GM19023 (cell line): ENCODE measurements around the gene HSPB6.

ENCODE experiments used
- ATAC-seq: cut with Tn5 transposase; IDR thresholded peaks from one replicate; pipeline ENCODE4 v1.9.1; 2021; ENCODE audit warnings: mild to moderate bottlenecking, moderate library complexity; ENCODE audit not compliant: unreplicated experiment

The HSPB6 gene

DNA sequence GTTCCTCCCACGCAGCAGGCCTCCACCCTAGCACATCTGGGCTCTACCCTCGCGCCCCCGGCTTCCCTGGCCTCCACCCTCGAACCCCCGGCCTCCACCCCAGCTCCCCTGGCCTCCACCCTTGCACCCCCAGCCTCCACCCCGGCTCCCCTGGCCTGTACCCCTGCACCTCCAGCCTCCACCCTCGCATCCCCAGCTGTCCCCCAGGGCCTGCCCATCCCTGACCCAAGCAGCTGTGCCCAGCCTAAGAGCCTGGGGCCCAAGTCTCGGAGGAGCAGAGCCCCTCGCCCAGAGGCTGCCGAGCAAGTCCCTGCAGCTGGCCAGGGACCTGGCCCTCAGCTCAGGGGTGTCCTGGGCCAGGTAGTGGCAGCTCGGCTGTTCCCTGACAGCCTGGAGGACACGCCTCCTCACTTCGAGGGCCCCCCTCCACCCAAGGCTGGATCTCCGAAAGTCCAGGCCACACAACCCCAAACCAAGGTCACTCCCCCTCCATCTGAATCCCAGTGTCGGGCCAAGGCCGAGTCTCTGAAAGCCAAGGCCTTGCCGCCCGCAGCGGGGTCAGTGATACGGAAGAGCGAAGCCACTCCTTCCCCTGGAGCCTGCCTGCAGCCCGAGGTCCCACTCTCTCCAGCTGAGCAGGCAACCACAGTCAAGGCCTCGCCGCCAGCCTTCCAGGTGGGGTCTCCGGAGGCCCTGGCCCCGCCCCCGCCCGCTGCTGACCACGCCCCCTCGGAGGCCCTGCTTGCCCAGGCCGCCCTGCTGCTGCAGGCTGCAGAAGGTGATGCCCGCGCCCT lies 10.7 kb upstream of the HSPB6 start:
- no peak for ATAC-seq

DNA sequence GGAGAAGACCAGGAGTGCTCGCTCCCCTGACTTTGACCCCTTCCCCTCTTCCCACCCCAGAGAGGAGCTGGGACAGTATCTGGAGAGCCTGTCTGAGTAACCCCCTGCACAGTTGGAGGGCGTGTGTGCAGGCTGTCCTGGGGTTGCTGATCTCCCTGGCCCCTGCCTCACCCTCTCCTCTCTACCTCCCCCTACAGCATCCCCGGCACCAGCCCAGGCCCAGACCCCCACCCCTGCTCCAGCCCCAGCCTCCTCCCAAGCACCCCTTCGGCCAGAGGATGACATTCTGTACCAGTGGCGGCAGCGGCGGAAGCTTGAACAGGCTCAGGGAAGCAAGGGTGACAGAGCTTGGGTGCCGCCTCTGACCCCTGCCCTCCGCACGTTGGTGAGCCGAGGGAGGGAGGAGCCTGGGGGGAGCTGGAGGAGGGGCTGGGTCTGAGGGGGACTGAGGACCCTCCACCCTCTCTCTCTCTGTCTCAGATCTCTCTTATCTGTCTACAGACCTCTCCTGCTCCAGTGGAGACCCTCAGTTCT lies 9.8 kb upstream of the HSPB6 start:
- no peak for ATAC-seq

- ATAC-seq: no peak
Observed at GRCh38 chr19:35764432-35765315, 7.8 kb upstream of the HSPB6 start.

DNA sequence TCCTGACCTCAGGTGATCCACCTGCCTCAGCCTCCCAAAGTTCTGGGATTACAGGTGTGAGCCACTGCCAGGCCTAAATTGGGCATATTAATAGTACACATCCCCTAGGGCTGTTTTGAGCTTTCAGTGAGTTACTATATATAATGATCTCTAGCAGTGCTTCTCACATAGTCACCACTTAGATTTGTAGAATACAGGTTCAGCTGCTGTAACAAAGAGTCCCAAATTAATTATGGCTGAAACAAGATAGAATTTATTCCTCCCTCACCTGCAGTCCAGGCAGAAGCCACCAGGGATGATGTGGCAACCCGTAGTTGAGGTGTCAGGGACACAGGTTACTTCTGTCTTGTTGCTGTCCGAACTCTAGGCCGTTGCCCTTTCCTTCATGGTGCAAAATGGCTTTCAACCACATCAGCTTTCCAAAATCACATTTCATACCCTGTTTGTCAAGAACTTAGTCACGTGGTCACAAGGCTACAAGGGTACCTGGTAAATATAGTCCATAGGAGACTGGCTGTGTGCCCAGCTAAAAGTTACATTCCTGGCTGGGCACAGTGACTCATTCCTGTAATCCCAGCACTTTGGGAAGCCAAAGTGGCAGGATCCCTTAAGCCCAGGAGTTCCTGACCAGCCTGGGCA lies 4.0 kb upstream of the HSPB6 start:
- ATAC-seq: no peak

- ATAC-seq: no peak
Observed at GRCh38 chr19:35759697-35760096, 2.9 kb upstream of the HSPB6 start.

GRCh38 chr19:35757749-35758608 lies 1.1 kb upstream of the HSPB6 start, which contains the start of gene PROSER3:
TSS of gene PROSER3 (plus strand) at chr19:35758176. CDS start at chr19:35758216, 40 bp downstream.
- peak; percentile 96 for ATAC-seq

- ATAC-seq: no peak
Observed at GRCh38 chr19:35757231-35757748, 461 bp upstream of the HSPB6 start.

GRCh38 chr19:35755550-35756376 lies 1.1 kb downstream of the HSPB6 start:
- no peak for ATAC-seq

DNA sequence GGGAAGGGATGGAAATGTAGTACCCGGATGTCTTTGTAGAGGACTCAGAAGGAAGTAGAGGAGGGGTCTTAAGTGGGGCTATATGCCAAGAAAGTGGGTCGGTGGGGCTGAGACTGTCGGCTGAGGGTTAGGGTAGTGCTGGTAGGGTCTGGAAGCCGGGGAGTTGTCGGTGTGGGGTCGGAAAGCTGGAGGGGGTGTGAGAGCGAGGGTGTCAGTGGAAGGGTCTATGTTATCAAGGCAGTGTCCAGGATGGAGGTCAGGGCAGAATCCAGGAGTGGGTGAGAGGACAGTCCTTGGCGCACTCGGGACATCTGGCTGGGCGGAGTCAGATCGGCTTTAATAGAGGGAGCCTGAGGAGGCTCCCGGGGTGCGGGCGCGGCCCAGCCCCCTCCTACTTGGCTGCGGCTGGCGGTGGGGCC lies 1.7 kb downstream of the HSPB6 start:
- no peak for ATAC-seq

DNA sequence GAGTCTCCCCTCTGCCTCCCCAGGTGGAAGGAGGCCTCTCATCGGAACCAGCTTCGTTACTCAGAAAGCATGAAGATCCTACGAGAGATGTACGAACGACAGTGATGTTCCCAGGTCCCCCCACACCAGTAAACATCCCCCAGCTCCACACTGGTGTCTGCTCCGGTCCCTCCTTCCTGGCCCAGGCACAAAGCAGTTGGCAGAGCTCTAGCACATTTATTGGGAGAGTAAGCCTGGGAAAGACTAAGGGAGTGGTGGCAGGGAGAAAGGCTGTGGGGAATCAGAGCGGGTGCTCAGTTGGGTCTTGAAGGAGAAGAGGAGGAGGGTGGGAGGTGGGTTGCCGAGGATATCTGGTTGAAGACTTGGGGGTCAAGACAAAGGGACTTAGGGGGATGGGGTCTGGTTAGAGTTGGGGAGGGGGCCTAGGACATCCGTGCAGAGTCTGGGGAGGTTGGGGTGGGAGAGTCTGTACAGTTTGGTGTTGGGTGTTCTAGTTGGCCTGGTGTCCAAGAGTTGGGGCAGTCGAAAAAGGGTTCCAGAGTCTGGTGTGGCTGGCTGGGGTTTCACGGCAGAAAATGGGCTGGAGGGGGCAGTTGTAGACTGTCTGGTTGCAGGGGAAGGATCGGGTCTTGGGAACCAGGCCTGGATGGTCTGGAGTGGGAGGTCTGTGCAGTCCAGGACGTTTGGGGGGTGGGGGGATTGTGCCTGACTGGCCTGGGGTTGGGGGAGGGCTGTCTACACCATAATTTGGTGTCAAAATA lies 2.3 kb downstream of the HSPB6 start:
- ATAC-seq: no peak

GRCh38 chr19:35753634-35754369 lies 3.0 kb downstream of the HSPB6 start:
- ATAC-seq: no peak

DNA sequence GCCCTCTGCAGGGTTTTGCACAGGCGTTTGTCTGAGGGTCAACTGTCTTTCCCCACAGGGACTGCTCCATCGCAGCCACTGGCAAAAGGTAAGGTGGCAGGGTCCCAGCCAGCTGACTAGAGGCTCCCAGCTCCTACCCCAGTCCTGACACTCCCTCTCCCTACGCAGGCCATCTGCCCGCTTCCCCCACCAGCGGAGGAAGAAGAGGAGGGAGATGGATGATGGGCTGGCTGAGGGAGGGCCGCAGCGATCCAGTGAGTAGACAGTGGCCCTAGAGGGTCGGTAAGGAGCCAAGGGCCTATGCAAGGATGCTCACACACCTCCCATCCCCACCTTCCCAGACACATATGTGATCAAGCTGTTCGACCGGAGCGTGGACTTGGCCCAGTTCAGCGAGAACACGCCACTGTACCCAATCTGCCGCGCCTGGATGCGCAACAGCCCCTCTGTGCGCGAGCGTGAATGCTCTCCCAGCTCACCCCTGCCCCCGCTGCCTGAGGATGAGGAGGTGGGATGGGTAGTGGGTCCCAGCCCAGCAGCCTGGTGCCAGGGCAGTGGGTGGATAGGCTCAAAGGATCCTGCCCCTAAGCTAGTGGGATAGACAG lies 4.0 kb downstream of the HSPB6 start:
- ATAC-seq: no peak

- ATAC-seq: no peak
Observed at GRCh38 chr19:35751839-35752745, 4.7 kb downstream of the HSPB6 start.

- ATAC-seq: no peak
Observed at GRCh38 chr19:35750167-35750566, 6.7 kb downstream of the HSPB6 start.

DNA sequence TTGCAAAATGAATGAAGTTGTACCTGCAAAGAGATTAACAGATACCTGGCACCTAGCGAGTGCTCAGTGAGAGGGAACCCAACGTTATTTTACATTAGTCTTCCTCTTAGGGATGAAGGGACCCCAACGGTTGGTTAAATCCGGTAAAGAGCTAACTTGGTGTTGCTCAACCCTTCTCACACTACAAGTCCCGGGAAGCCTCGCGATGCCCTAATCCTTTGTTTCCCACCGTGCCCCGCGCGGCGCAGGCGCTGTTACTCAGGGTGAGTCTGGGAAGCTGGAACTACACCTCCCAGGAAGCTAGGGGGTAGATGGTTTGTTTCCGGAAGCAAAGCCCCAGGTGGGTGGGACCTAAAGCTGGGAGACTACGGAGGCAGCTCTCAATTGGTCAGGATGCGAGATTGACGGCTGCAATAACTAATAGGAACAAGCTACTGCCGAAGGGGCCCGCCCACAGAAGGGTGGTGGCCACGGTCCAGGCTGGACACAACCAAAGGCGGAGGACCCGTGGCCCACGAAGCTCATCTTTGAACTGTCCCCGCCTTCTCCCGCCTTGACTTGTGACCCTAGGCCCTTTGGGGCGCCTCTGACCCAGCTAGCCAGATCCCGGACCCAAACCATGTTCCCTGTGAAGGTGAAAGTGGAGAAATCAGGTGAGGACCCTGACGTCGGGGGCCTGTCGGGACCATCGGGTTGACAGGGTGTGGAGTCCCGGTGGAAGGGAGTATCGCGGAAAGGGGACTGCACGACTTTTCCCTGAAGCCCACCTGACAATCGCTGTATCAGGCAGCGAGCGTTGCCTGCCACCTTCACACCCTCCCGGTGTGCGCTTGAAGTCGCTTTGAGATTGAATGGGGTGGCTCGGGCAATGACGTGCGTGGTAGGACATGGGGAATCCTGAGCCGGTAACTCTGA lies 8.5 kb downstream of the HSPB6 start, which contains the start of gene LIN37:
LIN37 (plus strand) TSS at position 471 of the 915 bp plus-strand sequence; CDS start at position 620, 149 bp downstream.
- peak; percentile 65 for ATAC-seq
